Endometrium (tissue), 2 donors: ENCODE measurements around the gene AFF2.

Experiments
- FAIRE-seq: peaks from 2 replicates; lab custom pipeline; 2012; peaks lifted over from hg19 to GRCh38; lab: Jason Lieb, UNC
- donor health status: control.
- donor health status: control.

AFF2 gene

GRCh38 chrX:148536961-148537360 is 36.5 kb downstream of the AFF2 start:
- FAIRE-seq = no peak

- no peak for FAIRE-seq
Measured at GRCh38 chrX:148537556-148538182, 37.3 kb downstream of the AFF2 start.

- FAIRE-seq = no peak
Measured at GRCh38 chrX:148538582-148538981, 38.2 kb downstream of the AFF2 start.

- no peak for FAIRE-seq
Measured at GRCh38 chrX:148540114-148540513, 39.7 kb downstream of the AFF2 start.

GRCh38 chrX:148540671-148541583 is 40.5 kb downstream of the AFF2 start:
- FAIRE-seq = no peak

GRCh38 chrX:148541584-148541940 is 41.1 kb downstream of the AFF2 start:
- no peak for FAIRE-seq

GRCh38 chrX:148542481-148543255 is 42.3 kb downstream of the AFF2 start:
- FAIRE-seq = no peak

- no peak for FAIRE-seq
Measured at GRCh38 chrX:148552775-148553174, 52.4 kb downstream of the AFF2 start.

- FAIRE-seq = no peak
Measured at GRCh38 chrX:148555101-148555500, 54.7 kb downstream of the AFF2 start.

GRCh38 chrX:148555571-148556243 is 55.3 kb downstream of the AFF2 start:
- no peak for FAIRE-seq

- FAIRE-seq = no peak
Measured at GRCh38 chrX:148556498-148556897, 56.1 kb downstream of the AFF2 start.

GRCh38 chrX:148562846-148563245 is 62.4 kb downstream of the AFF2 start:
- FAIRE-seq = no peak

- no peak for FAIRE-seq
Measured at GRCh38 chrX:148567229-148567628, 66.8 kb downstream of the AFF2 start.

- no peak for FAIRE-seq
Measured at GRCh38 chrX:148567779-148568178, 67.4 kb downstream of the AFF2 start.

GRCh38 chrX:148568763-148569162 is 68.3 kb downstream of the AFF2 start:
- no peak for FAIRE-seq

GRCh38 chrX:148572337-148572736 is 71.9 kb downstream of the AFF2 start:
- FAIRE-seq = no peak

GRCh38 chrX:148573119-148573518 is 72.7 kb downstream of the AFF2 start:
- FAIRE-seq = no peak

- no peak for FAIRE-seq
Measured at GRCh38 chrX:148574237-148574973, 74.0 kb downstream of the AFF2 start.

- FAIRE-seq = no peak
Measured at GRCh38 chrX:148576396-148576795, 76.0 kb downstream of the AFF2 start.

- no peak for FAIRE-seq
Measured at GRCh38 chrX:148577741-148578140, 77.3 kb downstream of the AFF2 start.

GRCh38 chrX:148580016-148580415 is 79.6 kb downstream of the AFF2 start:
- FAIRE-seq = no peak

GRCh38 chrX:148582353-148582752 is 81.9 kb downstream of the AFF2 start:
- FAIRE-seq = no peak
